GM12801 (cell line): ENCODE measurements around the gene SOWAHA.

ENCODE experiments used
- CTCF ChIP-seq: IDR thresholded peaks from one replicate; pipeline ENCODE4 v1.5.1; 2011; ENCODE audit warnings: control low read depth; ENCODE audit not compliant: insufficient read length; ENCODE audit errors: extremely low read depth

The SOWAHA gene

GRCh38 chr5:132826424-132827082 lies 13.5 kb downstream of the SOWAHA start:
- TF ChIP-seq CTCF: no peak

- TF ChIP-seq CTCF: no peak
Measured at GRCh38 chr5:132827943-132828673, 15.0 kb downstream of the SOWAHA start.

- no peak for TF ChIP-seq CTCF
Measured at GRCh38 chr5:132828846-132829494, 15.9 kb downstream of the SOWAHA start.

- TF ChIP-seq CTCF: no peak
Measured at GRCh38 chr5:132829742-132830435, 16.8 kb downstream of the SOWAHA start.

GRCh38 chr5:132830436-132831094 lies 17.5 kb downstream of the SOWAHA start, which contains the start of gene SHROOM1:
Gene SHROOM1 (minus strand): TSS chr5:132830647. CDS start chr5:132826140, 4,507 bp downstream.
- no peak for TF ChIP-seq CTCF

GRCh38 chr5:132831095-132831860 lies 18.2 kb downstream of the SOWAHA start:
- no peak for TF ChIP-seq CTCF
